OCI-LY3 (cell line): ENCODE data around the gene MIP.

ENCODE experiments used
- CTCF ChIP-seq: fragments of 200-600, 300-600 bp; sonication (generic); IDR thresholded peaks from 2 replicates; pipeline ENCODE4 v1.5.1; 2014; ENCODE audit warnings: antibody characterized with exemption, low read length, low read depth
- EZH2phosphoT487 ChIP-seq: fragments of 200-600 bp; shearing (Covaris generic); IDR thresholded peaks from 2 replicates; pipeline ENCODE4 v1.6.1; 2018; ENCODE audit warnings: antibody characterized with exemption, mixed run types, low read depth

- TF ChIP-seq CTCF, result no peak
- TF ChIP-seq EZH2phosphoT487, result no peak
Measured at GRCh38 chr12:56414401-56414800, 40.1 kb downstream of the MIP start.
